Activated naive CD4-positive, alpha-beta T cell treated with anti-CD3 and anti-CD28 coated beads for 36 hours (primary cell): ENCODE measurements around the gene KLHL6. TPM values are rescaled to one million over a fixed set of nuclear protein-coding genes. Genes with fewer than 3 reads are reported as not detected.

ENCODE experiments used
- CTCF ChIA-PET: fragments of 350-600 bp; sonication (Branson Sonifier 250); formaldehyde crosslinking; loops from one replicate; lab custom pipeline; 2021; ENCODE audit warnings: antibody characterized with exemption; lab: Charles Lee
- DNase-seq: peaks from one replicate; pipeline ENCODE4 v3.0.0-alpha.2; 2020
- H3K27ac Mint-ChIP-seq: one replicate; pipeline ENCODE4 v1.8.0; 2021; ENCODE audit warnings: mild to moderate bottlenecking, mixed read lengths
- H3K27me3 Mint-ChIP-seq: one replicate; pipeline ENCODE4 v1.8.0; 2021; ENCODE audit warnings: low read depth, mixed read lengths
- H3K36me3 Mint-ChIP-seq: one replicate; pipeline ENCODE4 v1.8.0; 2021; ENCODE audit warnings: low read depth, mixed read lengths
- H3K4me1 Mint-ChIP-seq: one replicate; pipeline ENCODE4 v1.8.0; 2021; ENCODE audit warnings: low read depth, mixed read lengths
- H3K4me3 Mint-ChIP-seq: one replicate; pipeline ENCODE4 v1.8.0; 2021; ENCODE audit warnings: mild to moderate bottlenecking, moderate library complexity, mixed read lengths
- H3K9me3 Mint-ChIP-seq: one replicate; pipeline ENCODE4 v1.8.0; 2021; ENCODE audit warnings: mixed read lengths
- intact Hi-C: fragments of 100-400 bp; cut with micrococcal nuclease; formaldehyde crosslinking; loops from one replicate; pipeline ENCODE4 v1.15.1; 2023
- total RNA-seq, 2 experiments: library from RNA; stranded (reverse); gene quantifications; one replicate each; pipeline ENCODE4 v1.2.3, GENCODE V29; 2021

Gene KLHL6
- total RNA-seq, 2 experiments from 2014 or later = 82.3 to 82.4 TPM

GRCh38 chr3:183558495-183558894, 3.0 kb upstream of the KLHL6 start:
- H3K4me1 Mint-ChIP-seq = peaks cover 24% of the 10 kb centered on the region
- no peaks in the 10 kb centered on the region for H3K9me3 Mint-ChIP-seq
- intact Hi-C loops = loop anchor here (5.0 kb wide), 2 partner anchors 291 to 804 kb away; partner anchors contain the start of genes CLCN2 and POLR2H
- H3K36me3 Mint-ChIP-seq = peaks cover 16% of the 10 kb centered on the region
- no peaks in the 10 kb centered on the region for H3K27me3 Mint-ChIP-seq
- no peak overlapping the region for H3K4me3 Mint-ChIP-seq
- CTCF ChIA-PET = interaction anchor here (0.8 to 1.1 kb wide), 2 partner anchors 89 to 209 kb away, joined by 3 to 5 read pairs; no protein-coding TSS in a partner anchor
- no peak for DNase-seq
- peak overlapping the region; percentile 72 for H3K27ac Mint-ChIP-seq

- no peak for DNase-seq
- no peak overlapping the region for H3K4me3 Mint-ChIP-seq
- peak overlapping the region; percentile 100 for H3K27ac Mint-ChIP-seq
- no peaks in the 10 kb centered on the region for H3K9me3 Mint-ChIP-seq
- intact Hi-C loops = loop anchor here (5.0 kb wide), 2 partner anchors 289 to 806 kb away; partner anchors contain the start of genes CLCN2 and POLR2H
- peaks cover 27% of the 10 kb centered on the region for H3K36me3 Mint-ChIP-seq
- H3K4me1 Mint-ChIP-seq = peaks cover 29% of the 10 kb centered on the region
- CTCF ChIA-PET = interaction anchor here (0.6 kb wide), 1 partner anchor 86 kb away, joined by 3 read pairs; no protein-coding TSS in a partner anchor
- no peaks in the 10 kb centered on the region for H3K27me3 Mint-ChIP-seq
These were observed 1.2 kb upstream of the KLHL6 start for GRCh38 chr3:183556722-183557121.

GRCh38 chr3:183554377-183554776, 1.1 kb downstream of the KLHL6 start:
- Mint-ChIP-seq H3K36me3 (peaks cover 41% of the 10 kb centered on the region), H3K4me3 (peak overlapping the region; percentile 99), H3K9me3 (no peaks in the 10 kb centered on the region), H3K27me3 (no peaks in the 10 kb centered on the region), H3K27ac (peak overlapping the region; percentile 100), H3K4me1 (peaks cover 52% of the 10 kb centered on the region)
- intact Hi-C loops = loop anchor here (1.0 to 5.0 kb wide), 12 partner anchors 27 to 760 kb away; no protein-coding TSS in a partner anchor
- DNase-seq = peak; percentile 75
- CTCF ChIA-PET = no interaction called here

GRCh38 chr3:183553334-183554026, 2.0 kb downstream of the KLHL6 start:
- peak; percentile 34 for DNase-seq
- H3K9me3 Mint-ChIP-seq = no peaks in the 10 kb centered on the region
- H3K4me1 Mint-ChIP-seq = peaks cover 54% of the 10 kb centered on the region
- intact Hi-C loops = loop anchor here (1.0 to 5.0 kb wide), 12 partner anchors 26 to 759 kb away; no protein-coding TSS in a partner anchor
- peak overlapping the region; percentile 99 for H3K4me3 Mint-ChIP-seq
- CTCF ChIA-PET = interaction anchor here (0.7 to 2.4 kb wide), 6 partner anchors 26 to 181 kb away, joined by 3 to 7 read pairs (median 4); no protein-coding TSS in a partner anchor
- no peaks in the 10 kb centered on the region for H3K27me3 Mint-ChIP-seq
- peak overlapping the region; percentile 100 for H3K27ac Mint-ChIP-seq
- peaks cover 44% of the 10 kb centered on the region for H3K36me3 Mint-ChIP-seq

GRCh38 chr3:183551930-183552329, 3.6 kb downstream of the KLHL6 start:
- H3K27ac Mint-ChIP-seq = peak overlapping the region; percentile 100
- peak overlapping the region; percentile 99 for H3K4me3 Mint-ChIP-seq
- peaks cover 57% of the 10 kb centered on the region for H3K36me3 Mint-ChIP-seq
- H3K4me1 Mint-ChIP-seq = peaks cover 59% of the 10 kb centered on the region
- CTCF ChIA-PET = interaction anchor here (0.9 to 2.4 kb wide), 6 partner anchors 11 to 157 kb away, joined by 3 to 7 read pairs (median 4); no protein-coding TSS in a partner anchor
- intact Hi-C loops = loop anchor here (5.0 kb wide), 1 partner anchor 165 kb away; no protein-coding TSS in a partner anchor
- H3K27me3 Mint-ChIP-seq = no peaks in the 10 kb centered on the region
- no peaks in the 10 kb centered on the region for H3K9me3 Mint-ChIP-seq
- DNase-seq = peak; percentile 78

GRCh38 chr3:183548262-183548769, 7.2 kb downstream of the KLHL6 start:
- Mint-ChIP-seq H3K4me1 (peaks cover 79% of the 10 kb centered on the region), H3K4me3 (no peak overlapping the region), H3K36me3 (peaks cover 58% of the 10 kb centered on the region), H3K27me3 (no peaks in the 10 kb centered on the region), H3K27ac (peak overlapping the region; percentile 11), H3K9me3 (no peaks in the 10 kb centered on the region)
- CTCF ChIA-PET = no interaction called here
- no peak for DNase-seq
- intact Hi-C loops = no loop called here

- Mint-ChIP-seq H3K4me1 (peaks cover 88% of the 10 kb centered on the region), H3K4me3 (no peak overlapping the region), H3K27me3 (no peaks in the 10 kb centered on the region), H3K27ac (no peak overlapping the region), H3K9me3 (no peaks in the 10 kb centered on the region), H3K36me3 (peaks cover 55% of the 10 kb centered on the region)
- intact Hi-C loops = no loop called here
- no peak for DNase-seq
- CTCF ChIA-PET = no interaction called here
These were observed 8.9 kb downstream of the KLHL6 start for GRCh38 chr3:183546625-183547024.

- peaks cover 88% of the 10 kb centered on the region for H3K4me1 Mint-ChIP-seq
- H3K4me3 Mint-ChIP-seq = no peak overlapping the region
- CTCF ChIA-PET = interaction anchor here (0.6 kb wide), 1 partner anchor 44 kb away, joined by 3 read pairs; no protein-coding TSS in a partner anchor
- H3K36me3 Mint-ChIP-seq = peaks cover 51% of the 10 kb centered on the region
- H3K27me3 Mint-ChIP-seq = no peaks in the 10 kb centered on the region
- no peak overlapping the region for H3K27ac Mint-ChIP-seq
- no peaks in the 10 kb centered on the region for H3K9me3 Mint-ChIP-seq
- intact Hi-C loops = no loop called here
- no peak for DNase-seq
These were observed 9.8 kb downstream of the KLHL6 start for GRCh38 chr3:183545708-183546107.

- H3K4me3 Mint-ChIP-seq = peak overlapping the region; percentile 11
- H3K27ac Mint-ChIP-seq = peak overlapping the region; percentile 20
- no peak for DNase-seq
- intact Hi-C loops = no loop called here
- no peaks in the 10 kb centered on the region for H3K27me3 Mint-ChIP-seq
- H3K4me1 Mint-ChIP-seq = peaks cover 90% of the 10 kb centered on the region
- H3K9me3 Mint-ChIP-seq = no peaks in the 10 kb centered on the region
- peaks cover 44% of the 10 kb centered on the region for H3K36me3 Mint-ChIP-seq
- CTCF ChIA-PET = interaction anchor here (1.5 kb wide), 1 partner anchor 73 kb away, joined by 5 read pairs; no protein-coding TSS in a partner anchor
These were observed 13.2 kb downstream of the KLHL6 start for GRCh38 chr3:183542355-183542754.

- no peaks in the 10 kb centered on the region for H3K9me3 Mint-ChIP-seq
- peaks cover 92% of the 10 kb centered on the region for H3K4me1 Mint-ChIP-seq
- H3K4me3 Mint-ChIP-seq = peak overlapping the region; percentile 11
- CTCF ChIA-PET = interaction anchor here (0.6 to 1.5 kb wide), 4 partner anchors 10 to 225 kb away, joined by 3 to 5 read pairs (median 3); no protein-coding TSS in a partner anchor
- DNase-seq = no peak
- H3K27me3 Mint-ChIP-seq = no peaks in the 10 kb centered on the region
- H3K27ac Mint-ChIP-seq = peak overlapping the region; percentile 20
- intact Hi-C loops = loop anchor here (1.0 kb wide), 1 partner anchor 25 kb away; no protein-coding TSS in a partner anchor
- peaks cover 41% of the 10 kb centered on the region for H3K36me3 Mint-ChIP-seq
These were observed 13.8 kb downstream of the KLHL6 start for GRCh38 chr3:183541738-183542137.

- CTCF ChIA-PET = interaction anchor here (0.6 to 1.5 kb wide), 4 partner anchors 11 to 226 kb away, joined by 3 to 5 read pairs (median 3); no protein-coding TSS in a partner anchor
- Mint-ChIP-seq H3K9me3 (no peaks in the 10 kb centered on the region), H3K4me1 (peaks cover 94% of the 10 kb centered on the region), H3K27me3 (no peaks in the 10 kb centered on the region), H3K4me3 (no peak overlapping the region), H3K36me3 (peaks cover 38% of the 10 kb centered on the region), H3K27ac (peak overlapping the region; percentile 68)
- no peak for DNase-seq
- intact Hi-C loops = loop anchor here (1.0 kb wide), 1 partner anchor 25 kb away; no protein-coding TSS in a partner anchor
These were observed 14.3 kb downstream of the KLHL6 start for GRCh38 chr3:183541235-183541655.
